ENCODE data around the gene BAIAP2.

GRCh38 chr17:81044764-81045589, 10.0 kb downstream of the BAIAP2 start:
- TF ChIP-seq CTCF (IDR thresholded peaks at IDR 0.05): no peak
- TF ChIP-seq ZFX (IDR thresholded peaks at IDR 0.05; ENCODE audit: borderline replicate concordance): no peak
